PC-3 (cell line): ENCODE measurements around the gene CHD5. TPM values are rescaled to one million over a fixed set of nuclear protein-coding genes. Genes with fewer than 3 reads are reported as not detected.

Experiments used
- ATAC-seq: fragments of 200-7000 bp; cut with Tn5 transposase; 2 replicates; pipeline ENCODE4 v1.9.1; 2020; ENCODE audit warnings: mild to moderate bottlenecking, moderate library complexity
- BruUV-seq: library from RNA; stranded (reverse); fragments of 400-500 nt; replicated peaks from 2 replicates; lab custom pipeline; 2021; lab: Mats Ljungman, UMichigan
- CTCF ChIA-PET: fragments of 300-600 bp; sonication (Branson Sonifier 250); formaldehyde crosslinking; loops from one replicate; lab custom pipeline; 2022; ENCODE audit warnings: antibody characterized with exemption; lab: Charles Lee
- POLR2A ChIA-PET: fragments of 300-600 bp; sonication (Branson Sonifier 250); formaldehyde crosslinking; loops from one replicate; lab custom pipeline; 2022; ENCODE audit warnings: antibody characterized with exemption; ENCODE audit not compliant: unreplicated experiment; lab: Charles Lee
- DNase-seq: peaks from one replicate; pipeline ENCODE4 v3.0.0-alpha.2; 2015
- H2AFZ ChIP-seq: fragments of 300-600 bp; sonication (generic); 2 replicates; pipeline ENCODE4 v1.6.0; 2016; ENCODE audit warnings: antibody characterized with exemption, low read length
- H3F3A ChIP-seq: fragments of 300-600 bp; sonication (generic); one replicate; pipeline ENCODE4 v1.6.0; 2017; ENCODE audit warnings: antibody characterized with exemption, low read length, control low read depth, mild to moderate bottlenecking; ENCODE audit not compliant: unreplicated experiment
- H3K27ac ChIP-seq: fragments of 300-600 bp; sonication (generic); 2 replicates; pipeline ENCODE4 v1.5.1; 2016; ENCODE audit warnings: mild to moderate bottlenecking, low read length
- H3K27me3 ChIP-seq: fragments of 300-600 bp; sonication (generic); 2 replicates; pipeline ENCODE4 v1.6.1; 2016; ENCODE audit warnings: low read length, mixed read lengths
- H3K36me3 ChIP-seq: fragments of 300-600 bp; sonication (generic); 2 replicates; pipeline ENCODE4 v1.6.1; 2016; ENCODE audit warnings: low read depth, mixed run types, low read length, mixed read lengths
- H3K4me1 ChIP-seq: fragments of 300-600 bp; sonication (generic); 2 replicates; pipeline ENCODE4 v1.5.1; 2016; ENCODE audit warnings: low read length; ENCODE audit not compliant: insufficient read depth
- H3K4me2 ChIP-seq: fragments of 300-600 bp; sonication (generic); 2 replicates; pipeline ENCODE4 v1.6.0; 2016; ENCODE audit warnings: low read length
- H3K4me3 ChIP-seq: fragments of 300-600 bp; sonication (generic); 2 replicates; pipeline ENCODE4 v1.5.1; 2016; ENCODE audit warnings: mild to moderate bottlenecking, low read length, mixed read lengths
- H3K79me2 ChIP-seq: fragments of 300-600 bp; sonication (generic); 2 replicates; pipeline ENCODE4 v1.6.1; 2017; ENCODE audit warnings: low read length, mixed read lengths
- H3K9ac ChIP-seq: fragments of 300-600 bp; sonication (generic); 2 replicates; pipeline ENCODE4 v1.6.0; 2016; ENCODE audit warnings: mild to moderate bottlenecking, low read length
- H3K9me2 ChIP-seq: fragments of 300-600 bp; sonication (generic); replicated peaks from 2 replicates; pipeline ENCODE4 v1.6.1; 2016; ENCODE audit warnings: mixed run types, low read length, mixed read lengths
- H3K9me3 ChIP-seq: fragments of 300-600 bp; sonication (generic); 2 replicates; pipeline ENCODE4 v1.6.1; 2016; ENCODE audit warnings: low read length, mixed read lengths
- H4K20me1 ChIP-seq: fragments of 300-600 bp; sonication (generic); 2 replicates; pipeline ENCODE4 v1.6.1; 2016; ENCODE audit warnings: low read length, mixed read lengths
- CTCF ChIP-seq: fragments of 300-600 bp; sonication (generic); conservative IDR thresholded peaks from 2 replicates; pipeline ENCODE4 v1.5.1; 2017; ENCODE audit warnings: antibody characterized with exemption, low read depth, mild to moderate bottlenecking, low read length
- EZH2 ChIP-seq: fragments of 300-600 bp; sonication (generic); IDR thresholded peaks from one replicate; pipeline ENCODE4 v1.6.1; 2017; ENCODE audit warnings: antibody characterized with exemption, mild to moderate bottlenecking, low read length; ENCODE audit not compliant: unreplicated experiment
- EZH2phosphoT487 ChIP-seq: fragments of 300-600 bp; sonication (generic); IDR thresholded peaks from 2 replicates; pipeline ENCODE4 v1.6.1; 2018; ENCODE audit warnings: mild to moderate bottlenecking, antibody characterized with exemption, low read length, borderline replicate concordance
- intact Hi-C: fragments of 100-400 bp; cut with micrococcal nuclease; formaldehyde crosslinking; loops from 2 replicates; pipeline ENCODE4 v1.9.0; 2023
- total RNA-seq: library from RNA; depleted of rRNA; stranded (reverse); fragments of >200 nt; gene quantifications from 2 replicates; pipeline ENCODE4 v1.2.3, GENCODE V29; 2014

Gene CHD5
- total RNA-seq, 1 experiment from 2014 or later: 0.55 TPM

GRCh38 chr1:6191968-6192367 is 11.8 kb upstream of the CHD5 start:
- no peak overlapping the region for H3K4me3 ChIP-seq
- POLR2A ChIA-PET: no interaction called here
- no peak for DNase-seq
- ATAC-seq: no peak
- H3K9ac ChIP-seq: no peak overlapping the region
- no TSS peak for BruUV-seq
- H3K27ac ChIP-seq: no peak overlapping the region
- no peaks in the 10 kb centered on the region for H3K27me3 ChIP-seq
- H3K4me1 ChIP-seq: no peaks in the 10 kb centered on the region
- no peaks in the 10 kb centered on the region for H3K9me3 ChIP-seq
- peaks cover 6% of the 10 kb centered on the region for H3F3A ChIP-seq
- H4K20me1 ChIP-seq: peaks cover 61% of the 10 kb centered on the region
- intact Hi-C loops: no loop called here
- H3K36me3 ChIP-seq: peaks cover 75% of the 10 kb centered on the region
- H3K4me2 ChIP-seq: no peak overlapping the region
- CTCF ChIA-PET: interaction anchor here (0.9 kb wide), 1 partner anchor 13 kb away, joined by 4 read pairs; no protein-coding TSS in a partner anchor
- no peaks in the 10 kb centered on the region for H3K9me2 ChIP-seq
- TF ChIP-seq EZH2phosphoT487: no peak
- no peak for TF ChIP-seq CTCF
- TF ChIP-seq EZH2: no peak
- H2AFZ ChIP-seq: no peak overlapping the region
- peaks cover 97% of the 10 kb centered on the region for H3K79me2 ChIP-seq

GRCh38 chr1:6188466-6188865 is 8.3 kb upstream of the CHD5 start:
- Histone ChIP-seq H2AFZ (no peak overlapping the region), H3K4me3 (no peak overlapping the region), H3K4me1 (peaks cover 8% of the 10 kb centered on the region), H3K4me2 (no peak overlapping the region), H3K9me3 (no peaks in the 10 kb centered on the region), H3K79me2 (peaks cover 66% of the 10 kb centered on the region), H3F3A (peaks cover 22% of the 10 kb centered on the region), H3K27me3 (no peaks in the 10 kb centered on the region), H3K27ac (no peak overlapping the region), H3K9me2 (no peaks in the 10 kb centered on the region), H3K9ac (no peak overlapping the region), H4K20me1 (peaks cover 54% of the 10 kb centered on the region), H3K36me3 (peaks cover 63% of the 10 kb centered on the region)
- ATAC-seq: no peak
- ChIA-PET POLR2A (no interaction called here), CTCF (interaction anchor here (0.6 to 1.3 kb wide), 2 partner anchors 16 to 58 kb away, joined by 3 to 4 read pairs; no protein-coding TSS in a partner anchor)
- BruUV-seq: no TSS peak
- TF ChIP-seq EZH2 (no peak), CTCF (no peak), EZH2phosphoT487 (no peak)
- DNase-seq: no peak
- intact Hi-C loops: loop anchor here (5.0 kb wide), 1 partner anchor 136 kb away; no protein-coding TSS in a partner anchor
